Esophagus muscularis mucosa (tissue), 3 donors: Measurements from ENCODE around the gene AURKA.

Experiments
- CTCF ChIP-seq, 3 experiments: fragments of 200-600 bp in 2 of 3; fragments of 450-650 bp in 1 of 3; sonication (generic) in 2 of 3; IDR thresholded peaks; one replicate each; pipeline ENCODE4 v1.5.1; 2017 to 2019; ENCODE audit warnings: antibody characterized with exemption in 3 of 3, mild to moderate bottlenecking in 2 of 3, moderate library complexity in 1 of 3
- POLR2A ChIP-seq: fragments of 450-650 bp; IDR thresholded peaks from one replicate; pipeline ENCODE4 v1.6.1; 2017; ENCODE audit warnings: antibody characterized with exemption, moderate library complexity, mild to moderate bottlenecking, low read depth

DNA sequence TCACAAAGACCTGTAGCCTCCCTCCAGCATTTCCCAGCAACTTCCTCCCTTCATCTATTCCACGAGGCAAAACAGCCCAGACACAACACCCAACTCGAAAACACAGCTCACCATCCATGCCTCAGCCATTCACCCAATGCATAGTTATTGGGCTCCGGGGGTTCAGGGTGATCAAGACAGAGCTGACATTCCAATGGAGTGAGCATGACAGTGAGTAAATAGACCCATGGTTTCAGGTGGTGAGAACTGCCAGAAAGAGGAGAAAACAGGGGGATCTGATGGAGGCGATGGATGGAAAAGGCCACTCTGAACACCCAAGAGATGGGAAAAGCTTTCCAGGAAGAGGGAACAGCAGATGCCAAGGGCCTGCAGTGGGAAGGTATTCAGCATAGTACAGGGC is 25.9 kb upstream of the AURKA start:
- no peak for TF ChIP-seq CTCF (IDR thresholded peaks at IDR 0.05)
- TF ChIP-seq POLR2A: no peak
